Medulla oblongata (tissue), 1 donor: ENCODE data around the gene ZNRF1.

Experiments
- DNase-seq: peaks from one replicate; pipeline ENCODE4 v3.0.0-alpha.2; 2015; ENCODE audit errors: extremely low spot score

ZNRF1 gene

GRCh38 chr16:75059411-75059810 is 60.6 kb downstream of the ZNRF1 start:
- DNase-seq: no peak

- DNase-seq: no peak
Observed at GRCh38 chr16:75060723-75061122, 61.9 kb downstream of the ZNRF1 start.

- DNase-seq: no peak
Observed at GRCh38 chr16:75061669-75062068, 62.8 kb downstream of the ZNRF1 start.

DNA sequence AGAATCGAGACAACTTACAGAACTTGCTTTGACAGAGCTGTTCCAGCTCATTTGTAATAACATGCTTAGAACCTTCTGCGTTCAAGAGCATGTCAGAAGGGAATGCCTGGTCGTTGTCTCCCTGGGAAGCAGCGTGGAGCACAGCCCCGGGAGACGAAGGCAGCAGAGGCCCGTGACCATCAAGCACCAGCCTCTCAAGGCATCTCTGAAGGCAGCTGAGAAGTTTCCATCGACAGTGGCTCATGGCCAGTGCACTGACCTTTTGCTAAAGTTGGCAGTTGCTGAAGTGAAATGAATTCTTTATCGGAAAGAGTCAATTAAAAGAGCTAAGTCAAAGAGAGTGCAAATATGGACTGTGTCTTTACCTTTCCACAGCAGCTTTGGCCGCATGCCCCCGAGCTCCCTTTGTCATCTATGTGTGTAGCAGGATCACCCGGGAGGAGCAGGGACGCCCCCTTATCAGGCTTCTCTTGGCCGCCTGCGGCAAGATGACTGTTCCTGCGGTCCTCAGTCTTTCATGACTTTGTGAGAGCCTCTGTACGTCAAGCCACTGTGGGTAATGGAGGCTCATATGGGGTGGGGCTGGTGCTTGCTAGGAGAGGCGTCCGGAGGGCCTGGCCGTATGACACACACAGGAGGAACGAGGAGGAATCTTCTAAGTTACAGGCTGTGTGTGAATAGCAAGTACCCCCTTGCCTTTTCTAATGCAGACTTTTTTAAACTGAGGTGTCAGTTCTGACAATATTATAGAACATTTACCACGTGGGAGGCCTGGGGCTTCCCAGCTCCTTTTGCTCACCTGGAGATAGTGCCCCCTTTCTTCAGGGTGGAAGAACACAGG is 63.5 kb downstream of the ZNRF1 start:
- no peak for DNase-seq

- DNase-seq: no peak
Observed at GRCh38 chr16:75062976-75063346, 64.1 kb downstream of the ZNRF1 start.

DNA sequence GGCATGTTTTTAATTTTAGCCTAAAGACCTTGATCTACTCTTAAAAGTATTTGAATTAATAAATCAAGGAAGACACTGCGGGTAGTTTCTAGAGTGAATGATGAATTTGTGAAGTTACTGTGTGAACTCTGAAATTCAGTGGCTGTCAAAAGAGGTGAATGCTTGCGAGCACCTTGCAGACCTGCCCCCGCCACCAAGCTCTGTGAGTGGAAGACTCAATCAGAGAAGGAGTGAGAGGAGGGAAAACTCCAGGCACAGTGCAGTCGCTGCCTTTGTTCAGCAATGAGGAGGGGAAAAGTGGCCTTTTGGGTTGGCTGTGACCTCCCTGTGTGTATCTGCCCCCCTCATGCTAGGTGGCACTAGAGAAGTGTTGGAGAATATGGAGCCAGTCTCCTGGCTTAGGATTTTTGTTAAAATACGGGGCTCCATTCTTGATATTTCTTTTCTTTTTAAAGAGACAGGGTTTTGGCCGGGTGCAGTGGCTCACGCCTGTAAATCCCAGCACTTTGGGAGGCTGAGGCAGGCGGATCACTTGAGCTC is 64.8 kb downstream of the ZNRF1 start:
- DNase-seq: no peak

DNA sequence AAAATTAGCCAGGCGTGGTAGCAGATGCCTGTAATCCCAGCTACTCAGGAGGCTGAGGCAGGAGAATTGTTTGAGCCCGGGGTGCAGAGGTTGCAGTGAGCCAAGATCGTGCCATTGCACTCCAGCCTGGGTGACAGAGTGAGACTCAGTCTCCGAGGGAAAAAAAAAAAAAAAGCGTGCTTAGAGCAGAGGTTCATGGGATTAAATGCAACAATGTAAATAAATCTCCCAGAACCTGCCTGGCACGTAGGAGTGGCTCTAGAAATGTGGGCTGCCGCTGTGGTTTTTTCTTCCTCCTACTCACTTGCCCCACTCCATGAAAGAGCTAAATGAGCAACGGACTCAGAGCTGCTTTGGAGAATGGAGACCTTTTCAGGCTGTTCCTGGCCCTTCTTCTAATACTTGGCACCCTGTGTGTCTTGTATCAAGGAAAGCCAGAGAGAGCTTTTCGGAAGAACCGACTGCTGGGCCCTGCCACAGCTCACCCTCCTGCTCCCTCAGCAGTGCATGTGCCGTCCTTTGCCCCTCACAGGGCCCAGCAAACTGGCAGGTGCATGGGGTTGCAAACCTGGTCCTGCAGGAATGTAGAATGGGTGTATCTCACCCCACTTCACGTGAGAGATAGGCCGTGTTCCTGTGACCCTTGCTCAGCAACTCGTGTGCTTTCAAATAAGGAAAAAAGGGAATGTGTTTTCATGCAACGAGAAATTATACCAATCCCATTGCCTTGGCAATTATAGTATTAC is 65.8 kb downstream of the ZNRF1 start:
- no peak for DNase-seq

DNA sequence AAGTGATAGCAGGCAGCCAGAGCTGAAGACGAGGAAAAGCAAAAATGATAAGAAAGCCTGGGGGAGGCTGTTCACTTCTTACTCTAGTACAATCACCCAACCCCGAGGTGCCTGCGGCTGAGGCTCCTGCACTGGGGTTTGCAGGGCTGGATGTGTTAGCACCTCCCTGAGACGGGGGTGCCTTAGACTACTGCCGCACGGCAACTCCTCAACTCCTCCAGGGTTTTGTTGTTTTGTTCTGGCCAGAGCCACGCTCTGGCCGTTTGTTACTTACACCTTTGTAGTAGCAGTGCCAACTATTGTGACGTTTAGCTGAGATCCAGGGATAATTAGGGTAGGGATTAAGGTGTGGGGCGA is 66.3 kb downstream of the ZNRF1 start:
- no peak for DNase-seq

- DNase-seq: no peak
Observed at GRCh38 chr16:75065521-75066149, 66.8 kb downstream of the ZNRF1 start.

GRCh38 chr16:75066861-75067447 is 68.1 kb downstream of the ZNRF1 start:
- DNase-seq: no peak

- no peak for DNase-seq
Observed at GRCh38 chr16:75068085-75069031, 69.5 kb downstream of the ZNRF1 start.

- DNase-seq: peak; percentile 65
Observed at GRCh38 chr16:75070012-75070841, 71.4 kb downstream of the ZNRF1 start.

DNA sequence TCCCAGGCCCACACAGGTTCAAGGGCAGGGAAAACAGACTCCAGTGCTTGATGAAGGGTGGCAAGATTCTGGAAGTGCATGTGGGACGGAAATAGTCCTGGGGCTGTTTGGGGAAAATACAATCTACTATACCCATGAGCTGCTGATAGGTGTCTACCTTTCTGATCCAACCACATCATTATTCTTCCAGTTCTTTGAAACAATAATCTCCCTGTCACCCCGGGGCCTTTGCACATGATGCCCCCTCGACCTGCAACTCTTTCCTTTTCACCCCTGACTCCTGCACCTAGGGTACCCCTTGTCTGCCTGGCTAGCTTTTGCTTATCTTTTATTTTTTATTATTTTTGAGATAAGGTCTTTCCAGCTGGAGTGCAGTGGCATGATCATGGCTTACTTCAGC is 72.8 kb downstream of the ZNRF1 start:
- DNase-seq: no peak

DNA sequence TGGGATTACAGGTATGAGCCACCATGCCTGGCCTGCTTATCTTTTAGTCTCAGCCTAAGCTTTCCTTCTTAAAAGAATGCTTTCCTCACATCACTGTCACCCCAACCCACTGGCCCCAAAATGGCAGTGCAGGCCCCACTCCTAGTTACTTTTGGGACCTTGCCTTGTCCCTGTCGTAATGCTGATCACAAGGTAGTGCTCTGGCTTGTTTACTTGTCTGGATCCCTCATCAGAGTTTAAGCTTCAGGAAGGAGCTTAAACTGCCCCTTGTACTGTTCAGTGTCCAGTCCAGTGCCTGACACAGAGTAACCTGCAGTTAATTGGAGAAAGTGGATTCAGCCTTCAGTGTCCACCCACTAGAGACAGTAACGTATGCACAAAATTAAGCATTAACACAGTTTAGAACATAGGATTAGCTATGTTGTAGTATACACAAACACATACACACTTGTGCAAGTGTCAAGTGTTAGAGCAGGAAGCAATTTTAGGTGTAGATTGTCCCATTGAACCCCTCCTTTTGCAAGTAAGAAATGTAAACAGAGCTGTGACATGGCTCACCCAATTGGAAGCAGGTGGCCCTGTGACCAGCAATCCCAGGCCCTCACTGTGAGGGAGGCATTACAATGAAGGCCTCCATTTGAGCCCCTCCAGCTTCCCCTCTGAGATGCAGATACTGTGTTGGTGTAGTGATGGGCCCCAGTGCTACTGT is 73.6 kb downstream of the ZNRF1 start:
- no peak for DNase-seq

GRCh38 chr16:75073545-75074303 is 74.9 kb downstream of the ZNRF1 start:
- DNase-seq: no peak

DNA sequence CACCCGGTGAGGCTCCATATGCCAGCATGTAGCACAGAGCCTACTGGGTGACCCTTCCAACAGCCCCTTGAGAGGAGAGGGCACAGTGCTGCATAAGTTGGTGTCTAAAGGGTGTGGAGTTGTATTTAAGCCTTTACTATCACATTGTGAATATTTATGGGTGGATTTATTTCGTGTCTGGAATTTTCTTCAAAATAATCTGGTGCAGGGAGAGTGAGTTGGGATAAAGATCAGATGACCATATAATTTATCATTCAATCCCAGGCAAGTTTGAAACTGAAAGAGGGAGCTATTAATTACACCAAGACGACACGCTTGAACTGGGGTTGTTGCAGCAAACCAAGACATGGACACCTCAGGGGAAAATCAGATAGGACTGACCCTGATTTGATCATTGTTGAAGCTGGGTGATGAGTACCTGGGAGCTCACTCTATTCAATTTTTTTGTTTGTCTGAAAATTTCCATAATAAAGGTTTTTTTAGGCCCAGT is 75.5 kb downstream of the ZNRF1 start:
- no peak for DNase-seq

GRCh38 chr16:75074920-75075687 is 76.3 kb downstream of the ZNRF1 start:
- DNase-seq: no peak
